HG03064 (cell line): ENCODE results near the gene EFCAB12.

Experiments used
- ATAC-seq: cut with Tn5 transposase; IDR thresholded peaks from one replicate; pipeline ENCODE4 v1.9.1; 2021; ENCODE audit warnings: low read depth; ENCODE audit not compliant: unreplicated experiment

EFCAB12 gene

DNA sequence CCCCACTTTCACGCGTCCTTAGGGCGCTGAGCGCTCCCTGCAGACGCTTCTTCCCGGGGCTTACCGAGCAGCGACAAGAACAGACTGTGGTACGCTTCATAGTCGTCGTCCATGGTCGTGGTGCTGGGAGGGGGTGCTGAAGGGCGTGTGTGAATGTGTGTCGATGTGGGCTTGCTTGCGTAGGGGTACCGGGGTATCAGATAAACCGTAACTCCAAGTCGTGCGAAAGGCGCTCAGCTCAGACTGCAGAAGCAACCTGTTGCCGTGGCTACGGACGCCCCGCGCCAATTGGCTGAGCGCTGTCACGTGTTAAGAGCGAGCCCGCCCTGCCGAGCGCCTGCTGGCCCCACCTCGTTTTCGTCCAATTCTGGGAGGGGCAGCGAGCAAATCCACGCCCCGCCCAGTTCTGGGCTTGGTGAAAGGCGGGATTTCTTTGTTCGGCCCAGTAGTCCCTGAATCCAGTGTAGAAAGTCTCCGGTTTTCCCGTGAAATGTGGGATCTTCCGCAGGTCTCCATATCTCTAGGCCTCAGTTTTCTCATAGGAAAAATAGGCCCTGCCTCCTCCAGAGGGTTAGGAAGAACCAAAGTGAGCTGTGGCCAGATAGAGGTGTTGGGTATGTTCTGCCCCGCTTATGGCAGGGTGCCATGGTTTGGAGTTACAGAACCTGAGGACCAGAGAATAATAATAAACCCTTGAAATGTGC, at the start of gene EFCAB12:
TSS of gene EFCAB12 (minus strand) at position 261 of the 704 bp plus-strand sequence. CDS start at position 113, 148 bp downstream.
- ATAC-seq, result peak; percentile 74

- ATAC-seq, result no peak
Measured at GRCh38 chr3:129476586-129476985, 48.1 kb upstream of the EFCAB12 start.

DNA sequence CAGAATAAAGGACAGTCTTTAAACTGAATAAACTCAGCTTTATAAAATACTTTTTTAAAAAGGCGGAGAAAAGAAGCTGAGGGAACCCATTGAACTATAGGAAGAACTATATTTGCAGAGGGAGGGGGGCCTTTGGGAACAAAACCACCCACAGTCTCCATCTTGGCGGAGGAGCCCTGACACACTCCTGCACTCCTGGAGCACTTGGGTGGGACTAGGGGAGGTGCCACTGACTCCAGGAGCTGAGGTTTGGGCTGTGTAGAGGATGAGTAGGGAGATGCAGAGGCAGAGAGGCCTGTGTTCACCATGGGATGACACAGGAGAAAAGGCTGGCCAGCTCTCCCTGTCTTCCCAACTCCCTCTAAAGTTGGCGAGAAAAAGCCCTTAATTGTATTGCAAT, 47.4 kb upstream of the EFCAB12 start:
- no peak for ATAC-seq

GRCh38 chr3:129474984-129475804, 46.8 kb upstream of the EFCAB12 start:
- no peak for ATAC-seq

DNA sequence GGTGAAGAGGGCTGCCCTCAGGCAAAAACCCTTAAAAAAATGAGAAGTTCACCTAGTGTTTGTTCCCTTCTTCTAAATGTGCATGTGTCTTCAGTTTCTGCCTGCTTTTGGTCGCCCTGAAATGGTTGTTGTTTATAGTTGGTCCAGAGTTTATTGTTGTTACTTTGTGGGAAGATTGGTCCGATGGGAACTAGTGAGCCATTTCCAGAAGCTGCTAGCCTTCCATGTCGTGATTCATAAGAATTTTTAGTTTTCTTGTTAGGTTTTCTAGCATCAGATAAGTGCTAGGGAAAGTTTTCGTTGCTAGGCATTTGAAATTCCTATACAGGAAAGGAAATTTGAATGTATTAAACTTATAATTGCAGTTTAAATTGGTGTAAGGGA, 45.3 kb upstream of the EFCAB12 start:
- ATAC-seq, result no peak

GRCh38 chr3:129473067-129473768, 44.8 kb upstream of the EFCAB12 start:
- no peak for ATAC-seq

- no peak for ATAC-seq
Measured at GRCh38 chr3:129470861-129471260, 42.4 kb upstream of the EFCAB12 start.

DNA sequence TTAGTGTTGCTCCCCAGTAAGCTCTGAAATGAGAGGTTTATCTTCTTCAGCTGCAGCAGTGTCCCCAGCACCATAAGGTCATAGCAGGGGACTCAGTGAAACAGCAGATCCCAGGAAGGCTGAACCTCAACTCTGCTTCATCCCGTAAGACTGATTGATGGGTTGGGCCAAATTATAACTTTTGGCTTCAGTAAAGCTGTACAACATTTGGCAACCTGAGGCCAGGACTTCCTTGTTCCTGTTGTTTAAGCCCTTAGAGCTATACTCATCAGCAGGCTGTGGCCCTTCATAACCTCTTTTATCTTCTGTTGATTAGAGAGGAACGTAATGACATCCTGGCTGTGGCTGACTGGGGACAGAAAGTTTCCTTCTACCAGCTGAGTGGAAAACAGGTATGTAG, 40.6 kb upstream of the EFCAB12 start:
- no peak for ATAC-seq

GRCh38 chr3:129467932-129468331, 39.5 kb upstream of the EFCAB12 start:
- no peak for ATAC-seq

DNA sequence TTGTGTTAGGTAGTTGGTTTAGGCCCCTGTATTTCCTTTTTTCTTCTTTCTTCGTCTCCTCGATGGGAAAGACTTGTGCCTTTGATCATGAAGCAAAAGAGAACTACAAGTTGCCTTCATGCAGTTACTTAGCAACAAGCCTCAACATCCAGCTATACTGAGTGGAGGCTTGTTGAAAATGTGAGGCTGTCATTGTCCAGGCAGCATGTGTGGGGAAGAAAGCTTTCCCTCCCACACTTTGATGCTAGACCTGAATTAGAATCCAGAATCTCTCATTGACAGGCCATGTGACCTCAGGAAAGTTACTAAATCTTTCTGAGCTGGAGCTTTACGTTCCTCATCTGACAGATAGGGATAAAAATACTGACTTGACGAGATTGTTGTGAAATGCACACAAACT, 35.3 kb upstream of the EFCAB12 start:
- no peak for ATAC-seq

- ATAC-seq, result no peak
Measured at GRCh38 chr3:129463094-129463493, 34.7 kb upstream of the EFCAB12 start.

DNA sequence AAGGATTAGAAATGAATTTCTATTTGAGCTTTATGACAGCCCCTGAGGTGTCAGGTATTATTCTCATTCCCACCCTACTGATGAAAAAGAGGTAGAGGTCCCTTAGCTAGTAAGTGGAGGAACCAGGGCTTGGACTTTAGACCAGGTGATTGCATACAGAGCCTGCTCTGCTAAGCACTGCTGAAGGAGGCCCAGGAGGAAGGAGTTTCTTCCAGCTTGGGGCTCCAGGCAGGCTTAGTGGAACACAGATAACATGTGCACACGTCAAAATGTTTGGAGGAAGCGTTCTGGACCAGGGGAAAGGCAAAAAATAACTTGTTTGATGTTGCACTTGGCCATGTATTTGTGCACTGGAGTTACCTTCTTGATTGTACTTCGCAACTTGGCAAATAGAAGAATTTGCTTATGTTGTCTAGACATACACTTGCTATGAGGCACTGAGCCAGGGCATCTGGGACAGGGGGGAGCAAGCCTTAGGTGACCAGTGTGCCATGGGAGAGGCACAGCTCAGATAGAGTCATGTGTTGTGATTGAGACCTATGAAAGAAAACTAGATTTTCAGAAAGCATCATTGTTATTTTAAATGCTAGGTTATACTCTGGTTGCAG, 34.0 kb upstream of the EFCAB12 start:
- ATAC-seq, result no peak

- ATAC-seq, result no peak
Measured at GRCh38 chr3:129461461-129462146, 33.2 kb upstream of the EFCAB12 start.

DNA sequence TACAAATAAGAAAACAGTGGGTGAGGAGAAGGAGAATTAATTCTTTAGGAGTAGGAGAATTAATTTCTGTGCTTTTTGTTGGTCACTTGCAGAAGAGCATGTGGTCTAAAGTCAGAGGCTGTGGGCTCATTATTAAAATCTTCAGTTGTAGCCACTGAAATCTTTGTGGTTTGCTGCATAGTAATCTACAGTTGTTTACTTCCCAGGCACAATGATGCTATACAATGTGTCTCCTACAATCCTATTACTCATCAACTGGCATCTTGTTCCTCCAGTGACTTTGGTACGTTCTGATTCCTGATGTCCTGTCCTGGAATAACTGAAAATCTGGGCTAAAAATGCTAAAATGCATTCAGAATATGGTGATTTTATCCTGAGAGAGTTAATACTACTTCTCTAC, 32.6 kb upstream of the EFCAB12 start:
- no peak for ATAC-seq

- no peak for ATAC-seq
Measured at GRCh38 chr3:129460572-129460971, 32.1 kb upstream of the EFCAB12 start.

DNA sequence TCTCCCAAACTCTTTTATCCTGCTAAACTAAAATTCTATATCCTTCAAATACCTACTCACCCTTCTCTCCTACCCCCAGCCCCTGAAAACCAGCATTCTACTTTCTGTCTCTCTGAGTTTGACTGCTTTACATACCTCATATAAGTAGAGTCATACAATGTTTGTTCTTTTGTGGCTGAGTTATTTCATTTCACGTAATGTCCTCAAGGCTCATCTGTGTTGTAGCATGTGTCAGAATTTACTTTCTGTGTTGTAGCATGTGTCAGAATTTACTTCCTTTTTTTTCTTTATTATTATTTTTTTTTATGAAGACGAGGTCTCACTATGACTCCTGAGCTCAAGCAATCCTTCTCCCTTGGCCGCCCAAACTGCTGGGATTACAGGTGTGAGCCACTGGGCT, 31.7 kb upstream of the EFCAB12 start:
- ATAC-seq, result no peak

GRCh38 chr3:129453732-129454131, 25.3 kb upstream of the EFCAB12 start:
- no peak for ATAC-seq

DNA sequence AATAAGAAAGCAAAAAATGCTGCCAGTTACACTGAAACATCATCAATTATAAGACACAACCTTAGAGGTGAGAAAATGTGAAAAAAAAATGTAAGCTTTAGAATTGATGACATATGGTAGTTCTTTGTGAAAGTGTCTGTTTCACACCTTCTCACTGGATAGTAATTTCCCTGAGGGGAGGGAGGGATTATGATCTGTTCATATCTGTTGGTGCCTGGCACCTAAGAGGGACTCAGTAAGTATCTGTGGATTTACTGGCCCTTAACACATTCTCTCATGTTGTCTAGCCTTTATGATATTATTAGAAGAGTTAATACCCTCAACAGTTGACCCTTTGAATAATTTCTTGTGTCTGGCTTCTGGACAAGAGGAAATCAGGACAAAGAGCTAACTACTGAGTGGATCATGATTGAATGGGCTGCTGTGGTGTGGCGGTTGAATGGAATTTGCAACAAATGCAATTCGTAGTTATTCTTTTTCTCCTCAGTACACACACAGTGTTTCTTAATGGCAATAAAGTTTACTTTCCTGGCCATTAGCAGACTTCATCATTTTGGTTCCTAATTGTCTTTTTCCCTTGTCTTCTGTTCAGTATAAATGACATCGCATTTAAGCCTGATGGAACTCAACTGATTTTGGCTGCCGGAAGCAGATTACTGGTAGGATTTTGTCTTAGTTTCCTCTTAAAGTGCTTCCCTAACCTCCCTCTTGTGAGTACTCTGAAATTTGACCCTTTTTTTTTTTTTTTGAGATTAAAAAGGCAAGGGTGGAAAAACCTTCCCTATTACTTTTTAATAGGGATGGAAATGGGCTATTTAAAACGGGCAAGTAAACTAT, 21.1 kb upstream of the EFCAB12 start:
- no peak for ATAC-seq

GRCh38 chr3:129448186-129448895, 19.9 kb upstream of the EFCAB12 start:
- ATAC-seq, result no peak
